SK-N-DZ (cell line): Measurements from ENCODE around the gene SIGLEC5.

ENCODE experiments used
- DNase-seq: peaks from one replicate; pipeline ENCODE4 v3.0.0-alpha.2; 2015; ENCODE audit warnings: low spot score
- small RNA-seq, 2 experiments: library from RNA; depleted of rRNA; stranded (forward); fragments of <200 nt; gene quantifications; one replicate each; pipeline ENCODE3, GENCODE V24; 2014

Gene SIGLEC5

DNA sequence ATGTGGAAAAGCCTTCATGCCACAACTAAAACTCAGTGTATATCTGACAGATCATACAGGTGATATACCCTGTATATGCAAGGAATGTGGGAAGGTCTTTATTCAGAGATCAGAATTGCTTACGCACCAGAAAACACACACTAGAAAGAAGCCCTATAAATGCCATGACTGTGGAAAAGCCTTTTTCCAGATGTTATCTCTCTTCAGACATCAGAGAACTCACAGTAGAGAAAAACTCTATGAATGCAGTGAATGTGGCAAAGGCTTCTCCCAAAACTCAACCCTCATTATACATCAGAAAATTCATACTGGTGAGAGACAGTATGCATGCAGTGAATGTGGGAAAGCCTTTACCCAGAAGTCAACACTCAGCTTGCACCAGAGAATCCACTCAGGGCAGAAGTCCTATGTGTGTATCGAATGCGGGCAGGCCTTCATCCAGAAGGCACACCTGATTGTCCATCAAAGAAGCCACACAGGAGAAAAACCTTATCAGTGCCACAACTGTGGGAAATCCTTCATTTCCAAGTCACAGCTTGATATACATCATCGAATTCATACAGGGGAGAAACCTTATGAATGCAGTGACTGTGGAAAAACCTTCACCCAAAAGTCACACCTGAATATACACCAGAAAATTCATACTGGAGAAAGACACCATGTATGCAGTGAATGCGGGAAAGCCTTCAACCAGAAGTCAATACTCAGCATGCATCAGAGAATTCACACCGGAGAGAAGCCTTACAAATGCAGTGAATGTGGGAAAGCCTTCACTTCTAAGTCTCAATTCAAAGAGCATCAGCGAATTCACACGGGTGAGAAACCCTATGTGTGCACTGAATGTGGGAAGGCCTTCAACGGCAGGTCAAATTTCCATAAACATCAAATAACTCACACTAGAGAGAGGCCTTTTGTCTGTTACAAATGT lies 42.7 kb downstream of the SIGLEC5 start:
- no peak for DNase-seq

GRCh38 chr19:51586799-51587198 lies 43.4 kb downstream of the SIGLEC5 start:
- no peak for DNase-seq

GRCh38 chr19:51586103-51586728 lies 44.0 kb downstream of the SIGLEC5 start:
- no peak for DNase-seq

DNA sequence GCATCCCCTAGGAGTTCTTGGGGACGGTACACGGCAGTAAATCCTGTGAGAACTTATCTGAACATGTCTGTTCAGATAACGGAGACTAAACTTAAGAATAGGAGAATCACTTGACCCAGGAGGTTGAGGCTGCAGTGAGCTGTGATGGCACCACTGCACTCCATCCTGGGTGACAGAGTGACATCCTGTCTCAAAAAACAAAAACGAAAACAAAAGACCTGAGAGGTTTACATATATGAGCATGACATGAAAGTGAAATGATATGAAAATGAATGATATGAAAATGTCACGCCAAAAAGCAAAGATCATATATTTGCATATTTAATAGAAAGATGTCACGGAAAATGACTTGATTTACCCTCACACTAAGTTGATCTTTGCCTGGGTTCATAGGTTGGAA lies 53.4 kb downstream of the SIGLEC5 start:
- no peak for DNase-seq

- DNase-seq, result no peak
Observed at GRCh38 chr19:51573331-51573730, 56.9 kb downstream of the SIGLEC5 start.

DNA sequence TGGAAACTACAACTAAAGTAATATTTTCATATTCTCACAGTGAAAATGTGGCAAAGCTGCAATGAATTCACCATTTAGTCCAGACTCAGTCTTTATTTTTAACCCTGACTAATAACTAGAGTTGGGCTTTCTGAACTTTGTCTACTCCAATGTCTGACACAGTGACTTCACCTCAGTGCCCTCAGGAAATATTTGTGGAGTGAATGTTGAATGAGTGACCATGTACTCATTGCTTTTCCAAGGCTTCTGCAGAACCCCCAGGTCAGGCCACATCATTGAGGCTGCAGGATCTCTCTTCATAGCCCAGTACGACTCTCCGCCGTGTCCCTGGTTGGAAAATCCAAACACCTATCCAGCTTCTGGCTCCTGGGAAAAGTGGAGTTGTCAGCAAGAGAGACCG lies 57.3 kb downstream of the SIGLEC5 start:
- no peak for DNase-seq

- DNase-seq, result no peak
Observed at GRCh38 chr19:51572410-51572809, 57.8 kb downstream of the SIGLEC5 start.

DNA sequence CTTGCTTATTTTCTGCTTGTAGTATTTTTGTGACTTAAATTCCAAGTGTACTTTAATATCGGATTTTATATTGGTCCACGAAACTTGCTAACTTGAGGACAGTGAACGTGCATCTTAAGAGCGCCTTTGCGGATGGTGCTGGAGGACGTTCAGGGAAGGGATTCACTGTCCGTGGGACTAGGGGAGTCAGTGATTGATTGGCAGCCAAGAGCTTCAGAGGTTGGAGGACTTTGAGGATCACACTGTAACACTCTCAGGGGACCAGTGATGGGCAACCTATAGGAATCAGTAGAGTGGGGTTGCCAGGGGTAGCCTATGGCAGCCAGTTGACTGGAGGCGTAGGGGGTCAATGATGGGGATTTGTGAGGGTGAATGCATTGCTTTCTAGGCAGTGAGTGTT lies 58.6 kb downstream of the SIGLEC5 start:
- no peak for DNase-seq

DNA sequence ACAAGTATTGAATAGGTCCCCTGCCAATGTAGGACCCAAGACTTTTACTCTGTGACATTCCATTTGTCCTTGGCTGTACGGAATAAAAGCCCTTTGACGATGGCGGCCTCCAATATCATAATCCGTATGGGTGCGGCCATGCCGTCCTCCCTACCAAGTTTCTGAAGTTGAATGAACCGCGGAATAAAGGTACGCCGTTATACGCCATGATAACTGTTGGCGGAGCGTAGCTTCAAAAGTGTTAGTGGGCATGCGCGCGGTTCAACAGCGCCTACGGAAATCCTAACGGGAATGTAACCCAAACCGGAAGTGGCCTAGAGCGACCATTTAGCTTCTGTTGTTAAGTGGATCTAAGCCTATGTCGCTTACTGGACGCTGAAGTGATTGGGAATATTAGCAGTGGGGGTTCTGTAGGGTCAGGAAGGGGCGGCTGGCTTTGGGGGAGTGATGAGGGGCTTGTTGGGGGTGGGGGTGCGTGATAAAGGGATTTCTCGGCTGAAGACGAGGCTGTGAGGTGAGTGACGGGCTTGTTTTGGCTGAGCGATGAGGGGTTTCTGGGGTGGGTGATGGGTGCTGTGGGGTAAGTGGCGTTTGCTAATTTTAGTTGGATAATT lies 59.1 kb downstream of the SIGLEC5 start, which contains the start of gene ZNF175:
Gene ZNF175, plus strand, starts transcription at position 322 of the 614 bp plus-strand sequence. CDS start 2,047 bp downstream, outside the sequence.
- DNase-seq, result peak; percentile 93

DNA sequence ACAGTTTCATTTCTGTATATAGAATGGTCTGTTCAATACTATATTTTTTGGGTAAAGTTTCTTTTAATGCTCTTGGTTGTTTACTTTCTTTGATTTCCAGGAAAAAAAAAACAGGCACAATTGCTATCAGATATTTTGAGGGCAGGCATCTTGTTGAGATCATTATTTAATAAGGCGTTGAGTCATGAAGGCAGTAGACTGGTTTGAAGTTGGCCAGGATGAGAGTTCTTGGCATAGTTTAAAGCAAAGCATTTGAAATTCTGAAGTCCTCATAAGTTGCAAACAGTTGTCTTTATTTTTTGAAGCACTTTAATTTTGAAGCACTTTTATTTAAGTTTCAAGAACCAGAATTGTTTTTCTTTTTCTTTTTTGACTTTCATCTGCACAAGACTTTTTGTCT lies 61.7 kb downstream of the SIGLEC5 start:
- no peak for DNase-seq

DNA sequence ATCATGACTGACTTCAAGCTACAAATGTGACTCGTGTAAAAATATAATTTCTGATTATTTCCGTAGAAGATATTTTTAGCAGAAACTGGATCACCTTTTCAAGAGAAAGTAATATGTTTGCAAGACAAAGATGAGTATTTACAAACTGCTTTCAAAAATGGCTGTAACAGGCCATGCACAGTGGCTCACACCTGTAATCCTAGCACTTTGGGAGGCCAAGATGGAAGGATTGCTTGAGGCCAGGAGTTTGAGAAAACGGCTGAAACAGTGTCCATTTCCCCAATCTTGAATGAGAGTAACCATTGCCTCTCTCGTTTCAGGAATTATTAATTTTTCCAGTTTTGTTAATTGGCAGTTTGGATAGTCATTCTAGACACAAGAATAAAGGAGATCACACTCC lies 62.6 kb downstream of the SIGLEC5 start:
- no peak for DNase-seq

- DNase-seq, result no peak
Observed at GRCh38 chr19:51566489-51567100, 63.6 kb downstream of the SIGLEC5 start.

- no peak for DNase-seq
Observed at GRCh38 chr19:51565583-51565982, 64.6 kb downstream of the SIGLEC5 start.

- no peak for DNase-seq
Observed at GRCh38 chr19:51564791-51565190, 65.4 kb downstream of the SIGLEC5 start.

Small RNA genes lying within 50 kb of the gene (small RNA-seq; reads per million reads assigned to genes)
- 0 reads per million in 2 experiments for gene AC018755.2
